ENCODE data around the gene PTPRD. TPM values are rescaled to one million over a fixed set of nuclear protein-coding genes. Genes with fewer than 3 reads are reported as not detected.

PTPRD gene
- total RNA-seq, 1 experiment from 2014 or later, result not detected

GRCh38 chr9:10274988-10275387 is 337.8 kb downstream of the PTPRD start:
- H3K4me3 ChIP-seq (ENCODE audit: low read depth, low read length, poor library complexity, severe bottlenecking), result no peak overlapping the region
- no TSS peak for BruUV-seq (replicated peaks)
- H3K9me3 ChIP-seq (ENCODE audit: low read depth, low read length, poor library complexity, severe bottlenecking), result no peaks in the 10 kb centered on the region
- no peaks in the 10 kb centered on the region for H3K36me3 ChIP-seq (ENCODE audit: insufficient read depth, low read length, poor library complexity, severe bottlenecking)
- H3K4me1 ChIP-seq (ENCODE audit: insufficient read depth, low read length, poor library complexity, severe bottlenecking), result no peaks in the 10 kb centered on the region
- H3K27ac ChIP-seq (ENCODE audit: low read depth, low read length, poor library complexity, severe bottlenecking), result no peak overlapping the region
- POLR2A ChIA-PET (ENCODE audit: low non-redundant PET), result no interaction called here
- intact Hi-C loops (cut with micrococcal nuclease; ENCODE audit: unreplicated experiment), result no loop called here
- H3K27me3 ChIP-seq (replicated peaks; ENCODE audit: insufficient read depth, low read depth, low read length, poor library complexity), result no peaks in the 10 kb centered on the region
- CTCF ChIA-PET, result no interaction called here
- peak; percentile 15 for DNase-seq (ENCODE audit: low spot score)
- TF ChIP-seq EZH2 (IDR thresholded peaks at IDR 0.05; ENCODE audit: borderline replicate concordance, low read depth, low read length, poor library complexity, severe bottlenecking) (no peak), CTCF (conservative IDR thresholded peaks at IDR 0.05; ENCODE audit: low read depth, low read length) (peak; percentile 37; the same call in 1 of the 2 replicates)

- BruUV-seq (replicated peaks), result no TSS peak
- CTCF ChIA-PET, result no interaction called here
- POLR2A ChIA-PET (ENCODE audit: low non-redundant PET), result no interaction called here
Measured at GRCh38 chr9:10274175-10274574, 338.6 kb downstream of the PTPRD start.

GRCh38 chr9:10272830-10273229 is 340.0 kb downstream of the PTPRD start:
- no TSS peak for BruUV-seq (replicated peaks)
- CTCF ChIA-PET, result no interaction called here

More at GRCh38 chr9:10274175-10274574, 338.6 kb downstream of the PTPRD start:
- no peaks in the 10 kb centered on the region for H3K36me3 ChIP-seq (ENCODE audit: insufficient read depth, low read length, poor library complexity, severe bottlenecking)
- TF ChIP-seq CTCF (conservative IDR thresholded peaks at IDR 0.05; ENCODE audit: low read depth, low read length) (no peak), EZH2 (IDR thresholded peaks at IDR 0.05; ENCODE audit: borderline replicate concordance, low read depth, low read length, poor library complexity, severe bottlenecking) (no peak)
- intact Hi-C loops (cut with micrococcal nuclease; ENCODE audit: unreplicated experiment), result no loop called here
- no peaks in the 10 kb centered on the region for H3K9me3 ChIP-seq (ENCODE audit: low read depth, low read length, poor library complexity, severe bottlenecking)
- H3K27me3 ChIP-seq (replicated peaks; ENCODE audit: insufficient read depth, low read depth, low read length, poor library complexity), result no peaks in the 10 kb centered on the region
- no peak overlapping the region for H3K27ac ChIP-seq (ENCODE audit: low read depth, low read length, poor library complexity, severe bottlenecking)
- H3K4me1 ChIP-seq (ENCODE audit: insufficient read depth, low read length, poor library complexity, severe bottlenecking), result no peaks in the 10 kb centered on the region
- H3K4me3 ChIP-seq (ENCODE audit: low read depth, low read length, poor library complexity, severe bottlenecking), result no peak overlapping the region
- DNase-seq (ENCODE audit: low spot score), result no peak

More at GRCh38 chr9:10272830-10273229, 340.0 kb downstream of the PTPRD start:
- Histone ChIP-seq H3K4me1 (ENCODE audit: insufficient read depth, low read length, poor library complexity, severe bottlenecking) (no peaks in the 10 kb centered on the region), H3K4me3 (ENCODE audit: low read depth, low read length, poor library complexity, severe bottlenecking) (no peak overlapping the region), H3K9me3 (ENCODE audit: low read depth, low read length, poor library complexity, severe bottlenecking) (no peaks in the 10 kb centered on the region), H3K36me3 (ENCODE audit: insufficient read depth, low read length, poor library complexity, severe bottlenecking) (no peaks in the 10 kb centered on the region), H3K27ac (ENCODE audit: low read depth, low read length, poor library complexity, severe bottlenecking) (no peak overlapping the region), H3K27me3 (replicated peaks; ENCODE audit: insufficient read depth, low read depth, low read length, poor library complexity) (no peaks in the 10 kb centered on the region)
- no peak for TF ChIP-seq CTCF (conservative IDR thresholded peaks at IDR 0.05; ENCODE audit: low read depth, low read length)
- no peak for TF ChIP-seq EZH2 (IDR thresholded peaks at IDR 0.05; ENCODE audit: borderline replicate concordance, low read depth, low read length, poor library complexity, severe bottlenecking)
- DNase-seq (ENCODE audit: low spot score), result no peak
- POLR2A ChIA-PET (ENCODE audit: low non-redundant PET), result no interaction called here
- intact Hi-C loops (cut with micrococcal nuclease; ENCODE audit: unreplicated experiment), result no loop called here
